Measurements from ENCODE around the gene MAN2B2. TPM values are rescaled to one million over a fixed set of nuclear protein-coding genes. Genes with fewer than 3 reads are reported as not detected.
"Not testable (repeated sequence)": the region's sequence is repeated elsewhere in the genome, so short reads cannot be mapped to it uniquely, and the experiment has no call there.

Gene MAN2B2
- total RNA-seq, 1 donor from 2014 or later: 17.7 TPM

GRCh38 chr4:6657242-6658208 is 82.5 kb downstream of the MAN2B2 start:
- ATAC-seq: no peak
- intact Hi-C loops (cut with micrococcal nuclease): no loop called here
- DNase-seq: no peak

DNA sequence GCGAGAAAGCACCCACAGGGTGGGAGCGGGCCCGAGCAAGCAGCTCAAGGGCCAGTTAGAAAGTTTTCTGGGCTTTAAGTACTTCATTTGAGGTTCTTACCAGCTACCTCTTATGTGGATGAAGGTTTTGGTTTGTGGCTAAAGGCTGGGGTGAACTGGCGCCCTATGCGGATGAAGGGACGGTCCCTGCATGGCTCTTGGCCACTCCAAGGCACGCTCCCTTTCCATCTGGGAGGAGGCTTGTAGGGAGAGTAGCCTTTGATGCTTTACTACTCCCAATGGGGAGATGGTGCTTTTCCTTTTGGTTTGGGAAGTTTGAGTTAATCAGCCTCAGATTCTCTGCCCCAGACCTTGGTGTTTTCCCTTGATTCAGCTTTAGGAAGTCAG is 83.2 kb downstream of the MAN2B2 start:
- DNase-seq: no peak
- intact Hi-C loops (cut with micrococcal nuclease): no loop called here
- ATAC-seq: peak; percentile 25

- DNase-seq: peak; percentile 77
- intact Hi-C loops (cut with micrococcal nuclease): no loop called here
- peak; percentile 87 for ATAC-seq
These were observed 83.6 kb downstream of the MAN2B2 start for GRCh38 chr4:6658597-6659075.

DNA sequence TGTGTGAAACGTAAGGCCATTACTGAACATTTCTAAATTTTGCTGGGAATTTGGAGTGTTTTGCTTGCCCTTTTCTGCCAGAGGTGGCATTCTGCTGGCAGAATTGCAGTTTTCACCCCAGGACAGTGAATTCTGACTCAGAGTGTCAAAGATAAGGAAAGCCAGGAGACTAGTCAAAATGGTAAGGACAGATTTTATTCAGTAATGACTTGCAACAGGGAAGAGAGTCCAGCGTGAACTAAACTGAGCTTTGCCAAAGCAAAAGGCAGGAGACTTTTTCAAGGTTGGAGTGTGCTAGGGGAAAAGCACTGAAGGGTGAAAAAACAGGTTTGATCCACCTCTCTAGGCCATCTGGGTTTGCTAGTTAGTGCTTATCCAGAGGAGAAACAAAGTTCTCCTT is 84.9 kb downstream of the MAN2B2 start:
- DNase-seq (no peak), ATAC-seq (no peak)
- intact Hi-C loops (cut with micrococcal nuclease): no loop called here

GRCh38 chr4:6660430-6660829 is 85.4 kb downstream of the MAN2B2 start:
- ATAC-seq: peak; percentile 29
- intact Hi-C loops (cut with micrococcal nuclease): no loop called here
- no peak for DNase-seq

DNA sequence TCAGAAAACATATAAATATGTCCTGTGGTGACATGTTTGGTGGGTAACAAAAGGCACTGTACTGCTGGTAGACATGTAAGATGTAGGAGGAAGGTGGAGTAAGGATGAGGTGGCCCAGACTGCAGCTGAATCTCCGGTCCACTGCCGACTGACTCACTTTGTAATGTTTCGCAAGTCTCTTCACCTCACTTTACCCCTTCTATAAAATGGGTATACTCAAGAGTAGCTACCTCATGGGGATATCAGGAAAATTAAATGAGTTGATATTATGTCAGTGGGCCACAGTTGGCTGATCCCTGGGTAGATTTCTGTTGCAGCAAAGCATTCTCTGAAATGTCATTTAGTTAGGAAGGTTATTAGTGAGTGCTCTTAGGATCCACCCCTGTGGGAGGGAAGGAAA is 87.6 kb downstream of the MAN2B2 start:
- ATAC-seq (no peak), DNase-seq (no peak)
- intact Hi-C loops (cut with micrococcal nuclease): no loop called here

DNA sequence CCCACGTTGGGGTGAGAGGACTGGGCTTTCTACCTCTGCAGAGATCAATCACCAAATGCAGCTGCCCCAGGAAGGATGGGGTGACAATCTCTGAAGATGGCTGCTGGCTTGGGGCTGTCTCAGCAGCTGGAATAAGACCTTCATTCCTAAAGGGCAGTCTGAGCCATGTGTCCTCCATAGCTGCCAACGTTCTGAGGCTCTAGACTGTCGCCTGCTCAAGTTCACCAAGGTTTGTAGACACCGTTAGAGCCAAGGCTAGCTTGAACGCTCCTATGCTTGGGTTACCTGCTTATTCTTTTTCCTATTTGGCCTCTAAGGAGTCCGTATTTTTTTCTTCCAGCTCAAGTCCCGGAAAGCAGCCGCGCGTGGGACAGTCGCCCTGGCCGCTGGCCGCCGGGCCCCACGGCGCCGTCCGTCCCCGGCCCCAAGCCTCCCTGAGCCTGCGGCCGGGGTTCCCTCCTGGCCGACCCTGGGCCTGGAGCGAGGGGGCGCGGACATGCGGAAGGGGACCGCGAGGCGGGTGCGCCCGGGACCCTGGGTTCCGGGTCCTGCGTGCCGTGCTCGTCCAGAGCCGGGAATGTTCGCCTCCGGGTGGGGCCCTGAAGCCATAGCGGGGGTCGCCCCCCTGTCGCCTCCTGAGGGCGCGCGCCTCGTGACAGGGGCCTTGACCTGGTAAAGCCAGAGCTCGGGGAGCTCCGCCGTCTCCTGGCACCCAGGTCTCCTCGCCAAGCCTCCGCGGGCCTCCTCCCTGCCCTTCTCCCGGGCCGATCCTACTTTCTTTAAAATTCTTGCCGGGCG is 88.8 kb downstream of the MAN2B2 start:
- ATAC-seq (peak; percentile 36), DNase-seq (no peak)
- intact Hi-C loops (cut with micrococcal nuclease): no loop called here

DNA sequence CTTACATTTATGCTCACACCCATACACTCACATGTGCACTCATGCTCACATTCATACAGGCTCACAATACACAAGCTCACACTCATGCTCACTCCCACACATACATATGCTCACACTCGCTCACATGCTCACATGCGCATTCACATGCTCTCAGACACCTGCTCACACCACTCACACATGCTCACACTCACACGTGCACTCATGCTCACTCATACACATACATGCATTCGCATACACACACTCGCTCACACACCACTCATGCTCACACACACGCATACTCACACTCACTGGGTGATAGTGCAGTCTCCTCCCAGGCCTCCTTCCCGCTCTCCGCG is 90.3 kb downstream of the MAN2B2 start:
- no peak for ATAC-seq
- intact Hi-C loops (cut with micrococcal nuclease): no loop called here
- DNase-seq: no peak

- ATAC-seq: no peak
- intact Hi-C loops (cut with micrococcal nuclease): no loop called here
- no peak for DNase-seq
These were observed 93.4 kb downstream of the MAN2B2 start for GRCh38 chr4:6668391-6668790.

GRCh38 chr4:6671648-6672047 is 96.7 kb downstream of the MAN2B2 start:
- intact Hi-C loops (cut with micrococcal nuclease): no loop called here
- ATAC-seq: no peak
- DNase-seq: no peak

GRCh38 chr4:6672131-6672530 is 97.1 kb downstream of the MAN2B2 start:
- ATAC-seq (no peak), DNase-seq (no peak)
- intact Hi-C loops (cut with micrococcal nuclease): no loop called here

DNA sequence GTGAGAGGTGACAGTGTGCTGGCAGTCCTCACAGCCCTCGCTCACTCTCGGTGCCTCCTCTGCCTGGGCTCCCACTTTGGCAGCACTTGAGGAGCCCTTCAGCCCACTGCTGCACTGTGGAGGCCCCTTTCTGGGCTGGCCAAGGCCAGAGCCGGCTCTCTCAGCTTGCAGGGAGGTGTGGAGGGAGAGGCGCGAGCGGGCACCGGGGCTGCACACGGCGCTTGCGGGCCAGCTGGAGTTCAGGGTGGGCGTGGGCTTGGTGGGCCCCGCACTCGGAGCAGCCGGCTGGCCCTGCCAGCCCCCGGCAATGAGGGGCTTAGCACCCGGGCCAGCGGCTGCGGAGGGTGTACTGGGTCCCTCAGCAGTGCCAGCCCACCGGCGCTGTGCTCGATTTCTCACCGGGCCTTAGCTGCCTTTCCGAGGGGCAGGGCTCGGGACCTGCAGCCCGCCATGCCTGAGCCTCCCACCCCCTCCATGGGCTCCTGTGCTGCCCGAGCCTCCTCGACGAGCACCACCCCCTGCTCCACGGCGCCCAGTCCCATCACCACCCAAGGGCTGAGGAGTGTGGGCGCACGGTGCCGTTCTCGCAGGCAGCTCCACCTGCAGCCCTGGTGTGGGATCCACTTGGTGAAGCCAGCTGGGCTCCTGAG is 97.7 kb downstream of the MAN2B2 start:
- ATAC-seq; intact Hi-C loops (cut with micrococcal nuclease): not testable (repeated sequence)

More for the DNA sequence above, 97.7 kb downstream of the MAN2B2 start:
- not testable (repeated sequence) for DNase-seq

Other genes with a start within 250 kb of the MAN2B2 start
- 8.6 TPM for gene PPP2R2C, start 102.6 kb upstream of the MAN2B2 start, total RNA-seq
- 226 TPM for gene MRFAP1, start 65.5 kb downstream of the MAN2B2 start, total RNA-seq
- 1.1 TPM for gene S100P, start 118.7 kb downstream of the MAN2B2 start, total RNA-seq
- 42.9 TPM for gene MRFAP1L1, start 134.7 kb downstream of the MAN2B2 start, total RNA-seq
- gene BLOC1S4, start 141.0 kb downstream of the MAN2B2 start, total RNA-seq: 7.3 TPM
- gene KIAA0232, start 207.5 kb downstream of the MAN2B2 start, total RNA-seq: 79.8 TPM